HEK293T (cell line): Measurements from ENCODE around the gene TMBIM1.

Experiments used
- ARNT ChIP-seq: fragments of 450-650 bp; IDR thresholded peaks from 2 replicates; pipeline ENCODE4 v1.6.1; 2017; ENCODE audit warnings: mild to moderate bottlenecking
- BHLHE40 ChIP-seq: fragments of 450-650 bp; IDR thresholded peaks from 2 replicates; pipeline ENCODE4 v1.6.1; 2016; ENCODE audit warnings: mild to moderate bottlenecking, moderate library complexity, borderline replicate concordance
- ELF4 ChIP-seq: fragments of 450-650 bp; IDR thresholded peaks from 2 replicates; pipeline ENCODE4 v1.6.1; 2017; ENCODE audit warnings: antibody characterized with exemption
- FOXA1 ChIP-seq: fragments of 450-650 bp; IDR thresholded peaks from 2 replicates; pipeline ENCODE4 v1.6.1; 2016; ENCODE audit warnings: mild to moderate bottlenecking
- FOXK2 ChIP-seq: fragments of 450-650 bp; IDR thresholded peaks from 2 replicates; pipeline ENCODE4 v1.6.1; 2016; ENCODE audit warnings: mild to moderate bottlenecking
- FOXM1 ChIP-seq: fragments of 450-650 bp; IDR thresholded peaks from 2 replicates; pipeline ENCODE4 v1.6.1; 2017; ENCODE audit warnings: mild to moderate bottlenecking, borderline replicate concordance
- L3MBTL2 ChIP-seq: fragments of 450-650 bp; conservative IDR thresholded peaks from 2 replicates; pipeline ENCODE4 v1.6.1; 2016; ENCODE audit warnings: mild to moderate bottlenecking
- LEF1 ChIP-seq: fragments of 450-650 bp; IDR thresholded peaks from 2 replicates; pipeline ENCODE4 v1.6.1; 2017; ENCODE audit warnings: mild to moderate bottlenecking, borderline replicate concordance
- NFRKB ChIP-seq: fragments of 450-650 bp; IDR thresholded peaks from 2 replicates; pipeline ENCODE4 v1.6.1; 2016; ENCODE audit warnings: mild to moderate bottlenecking, moderate library complexity
- PKNOX1 ChIP-seq: fragments of 450-650 bp; IDR thresholded peaks from 2 replicates; pipeline ENCODE4 v1.6.1; 2016
- SP1 ChIP-seq: fragments of 450-650 bp; IDR thresholded peaks from 2 replicates; pipeline ENCODE4 v1.6.1; 2017
- SUZ12 ChIP-seq: fragments of 450-650 bp; IDR thresholded peaks from 2 replicates; pipeline ENCODE4 v1.6.1; 2016; ENCODE audit warnings: mild to moderate bottlenecking
- TARDBP ChIP-seq: fragments of 450-650 bp; IDR thresholded peaks from 2 replicates; pipeline ENCODE4 v1.6.1; 2016
- ZNF384 ChIP-seq: fragments of 450-650 bp; IDR thresholded peaks from 2 replicates; pipeline ENCODE4 v1.6.1; 2016

DNA sequence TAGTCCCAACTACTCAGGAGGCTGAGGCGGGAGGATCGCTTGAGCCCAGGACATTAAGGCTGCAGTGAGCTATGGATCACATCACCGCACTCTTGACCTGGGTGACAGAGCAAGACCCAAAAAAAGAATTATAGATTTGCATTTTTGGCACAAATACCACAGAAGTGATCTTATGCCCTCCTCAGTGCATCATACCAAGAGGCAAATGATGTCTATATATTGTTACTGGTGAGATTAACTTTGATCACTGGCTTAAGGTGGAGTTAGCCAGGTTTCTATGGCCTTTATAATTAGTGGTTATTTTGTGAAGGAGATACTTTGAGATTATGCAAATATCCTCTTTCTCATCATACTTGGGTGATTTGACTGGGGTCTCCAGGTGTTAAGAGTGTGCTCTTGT, 42.2 kb upstream of the TMBIM1 start:
- no peak for TF ChIP-seq FOXM1
- no peak for TF ChIP-seq TARDBP
- no peak for TF ChIP-seq FOXA1
- no peak for TF ChIP-seq BHLHE40
- TF ChIP-seq L3MBTL2, result no peak
- no peak for TF ChIP-seq SP1
- TF ChIP-seq PKNOX1, result no peak
- no peak for TF ChIP-seq ZNF384
- no peak for TF ChIP-seq SUZ12
- no peak for TF ChIP-seq ELF4
- TF ChIP-seq FOXK2, result no peak
- TF ChIP-seq ARNT, result no peak
- TF ChIP-seq LEF1, result no peak
- TF ChIP-seq NFRKB, result no peak
